ENCODE results near the gene TPM2. TPM values are rescaled to one million over a fixed set of nuclear protein-coding genes. Genes with fewer than 3 reads are reported as not detected.
A peak's percentile ranks its signal among the peaks of the same experiment; 100 is the strongest.

Gene TPM2
- polyA plus RNA-seq, 1 of the 3 experiments (the other 2 are of a cell fraction) = 620 TPM

DNA sequence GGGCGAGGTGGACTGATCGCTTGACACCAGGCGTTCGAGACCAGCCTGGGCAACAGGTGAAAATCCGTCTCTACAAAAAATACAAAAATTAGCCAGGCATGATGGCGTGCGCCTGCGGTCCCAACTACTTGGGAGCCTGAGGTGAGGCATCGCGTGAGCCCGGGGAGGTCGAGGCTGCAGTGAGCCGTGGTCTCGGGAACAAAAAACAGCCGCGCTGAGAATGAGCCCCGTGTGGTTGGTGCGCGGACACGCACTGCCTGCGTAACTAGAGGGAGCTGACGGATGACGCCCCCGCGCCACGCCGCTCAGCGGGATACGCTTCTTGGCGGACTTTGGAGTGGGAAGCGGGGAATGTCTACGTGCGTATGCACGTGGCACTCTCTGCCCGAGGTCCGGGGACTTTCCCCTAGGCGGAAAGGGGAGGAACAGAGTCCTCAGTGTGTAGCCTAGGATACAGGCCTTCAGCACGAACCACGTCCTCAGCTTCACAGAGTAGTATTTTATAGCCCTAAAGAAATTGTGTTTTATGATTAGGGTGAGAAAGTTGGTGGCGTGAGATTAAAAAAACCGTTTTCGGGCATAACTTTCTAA is 32.1 kb downstream of the TPM2 start, which contains the start of gene RMRP (continued):
- TF ChIP-seq USF1 (IDR thresholded peaks at IDR 0.05; ENCODE audit: borderline replicate concordance, low read depth) (peak; percentile 72), RFX5 (IDR thresholded peaks at IDR 0.05; ENCODE audit: low read length) (no peak), USF2 (IDR thresholded peaks at IDR 0.05; ENCODE audit: borderline replicate concordance, low read depth, low read length) (no peak), ELF1 (IDR thresholded peaks at IDR 0.05) (peak; percentile 35; the same call in 1 of the 2 replicates), YY1 (IDR thresholded peaks at IDR 0.05; ENCODE audit: low read depth) (no peak; the same call in 1 of the 2 replicates), NFIC (IDR thresholded peaks at IDR 0.05; ENCODE audit: borderline replicate concordance) (no peak; the same call in 1 of the 2 replicates), TCF12 (IDR thresholded peaks at IDR 0.05) (peak; percentile 48), TEAD4 (IDR thresholded peaks at IDR 0.05; ENCODE audit: borderline replicate concordance, insufficient read depth) (peak; percentile 90), EP300 (IDR thresholded peaks at IDR 0.05; ENCODE audit: borderline replicate concordance in 1 of 2, low read depth in 1 of 2, low read length in 1 of 2) (peak in 1 of 2 experiments; percentile 74; a peak in 2 of 4 replicates), SMC3 (IDR thresholded peaks at IDR 0.05; ENCODE audit: low read depth, low read length) (no peak), SIN3A (IDR thresholded peaks at IDR 0.05; ENCODE audit: borderline replicate concordance, low read depth, low read length) (peak; percentile 95), TAF1 (IDR thresholded peaks at IDR 0.05; ENCODE audit: borderline replicate concordance, low read depth, low read length) (peak; percentile 63; the same call in 1 of the 2 replicates), FOXJ3 (CRISPR knock-in tag; IDR thresholded peaks at IDR 0.05) (no peak; the same call in 1 of the 2 replicates), FOXM1 (IDR thresholded peaks at IDR 0.05; ENCODE audit: low read depth) (0 out of 2 replicates have a peak, but pooled peaks have one; percentile 16), GABPA (IDR thresholded peaks at IDR 0.05; ENCODE audit: low read depth) (0 out of 2 replicates have a peak, but pooled peaks have one; percentile 15)
- TF ChIP-seq, protein P1, sequence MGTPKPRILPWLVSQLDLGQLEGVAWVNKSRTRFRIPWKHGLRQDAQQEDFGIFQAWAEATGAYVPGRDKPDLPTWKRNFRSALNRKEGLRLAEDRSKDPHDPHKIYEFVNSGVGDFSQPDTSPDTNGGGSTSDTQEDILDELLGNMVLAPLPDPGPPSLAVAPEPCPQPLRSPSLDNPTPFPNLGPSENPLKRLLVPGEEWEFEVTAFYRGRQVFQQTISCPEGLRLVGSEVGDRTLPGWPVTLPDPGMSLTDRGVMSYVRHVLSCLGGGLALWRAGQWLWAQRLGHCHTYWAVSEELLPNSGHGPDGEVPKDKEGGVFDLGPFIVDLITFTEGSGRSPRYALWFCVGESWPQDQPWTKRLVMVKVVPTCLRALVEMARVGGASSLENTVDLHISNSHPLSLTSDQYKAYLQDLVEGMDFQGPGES (IDR thresholded peaks at IDR 0.05; ENCODE audit: low read depth, low read length) = no peak
- TF ChIP-seq, protein P2, sequence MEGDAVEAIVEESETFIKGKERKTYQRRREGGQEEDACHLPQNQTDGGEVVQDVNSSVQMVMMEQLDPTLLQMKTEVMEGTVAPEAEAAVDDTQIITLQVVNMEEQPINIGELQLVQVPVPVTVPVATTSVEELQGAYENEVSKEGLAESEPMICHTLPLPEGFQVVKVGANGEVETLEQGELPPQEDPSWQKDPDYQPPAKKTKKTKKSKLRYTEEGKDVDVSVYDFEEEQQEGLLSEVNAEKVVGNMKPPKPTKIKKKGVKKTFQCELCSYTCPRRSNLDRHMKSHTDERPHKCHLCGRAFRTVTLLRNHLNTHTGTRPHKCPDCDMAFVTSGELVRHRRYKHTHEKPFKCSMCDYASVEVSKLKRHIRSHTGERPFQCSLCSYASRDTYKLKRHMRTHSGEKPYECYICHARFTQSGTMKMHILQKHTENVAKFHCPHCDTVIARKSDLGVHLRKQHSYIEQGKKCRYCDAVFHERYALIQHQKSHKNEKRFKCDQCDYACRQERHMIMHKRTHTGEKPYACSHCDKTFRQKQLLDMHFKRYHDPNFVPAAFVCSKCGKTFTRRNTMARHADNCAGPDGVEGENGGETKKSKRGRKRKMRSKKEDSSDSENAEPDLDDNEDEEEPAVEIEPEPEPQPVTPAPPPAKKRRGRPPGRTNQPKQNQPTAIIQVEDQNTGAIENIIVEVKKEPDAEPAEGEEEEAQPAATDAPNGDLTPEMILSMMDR (IDR thresholded peaks at IDR 0.05) = 0 out of 2 replicates have a peak, but pooled peaks have one; percentile 27

All from SK-N-SH (cell line).